ENCODE data around the gene KDM4C.
A peak's percentile ranks its signal among the peaks of the same experiment; 100 is the strongest.
"Not testable (repeated sequence)": the region's sequence is repeated elsewhere in the genome, so short reads cannot be mapped to it uniquely, and the experiment has no call there.

KDM4C gene

GRCh38 chr9:6806318-6806717 lies 48.5 kb downstream of the KDM4C start:
- not testable (repeated sequence) for H3K27ac Mint-ChIP-seq; H3K27me3 Mint-ChIP-seq; DNase-seq; H3K4me3 Mint-ChIP-seq; H3K9me3 Mint-ChIP-seq; H3K4me1 Mint-ChIP-seq (ENCODE audit: low read depth)
- H3K36me3 Mint-ChIP-seq (ENCODE audit: low read depth): peaks cover 48% of the 10 kb centered on the region

GRCh38 chr9:6807669-6808068 lies 49.9 kb downstream of the KDM4C start:
- not testable (repeated sequence) for H3K27ac Mint-ChIP-seq; H3K27me3 Mint-ChIP-seq; H3K4me1 Mint-ChIP-seq (ENCODE audit: low read depth); H3K9me3 Mint-ChIP-seq; DNase-seq; H3K4me3 Mint-ChIP-seq
- H3K36me3 Mint-ChIP-seq (ENCODE audit: low read depth): peaks cover 55% of the 10 kb centered on the region

- Mint-ChIP-seq H3K9me3 (no peaks in the 10 kb centered on the region), H3K4me3 (no peak overlapping the region), H3K27me3 (no peaks in the 10 kb centered on the region), H3K27ac (no peak overlapping the region), H3K4me1 (ENCODE audit: low read depth) (peaks cover 6% of the 10 kb centered on the region), H3K36me3 (ENCODE audit: low read depth) (peaks cover 42% of the 10 kb centered on the region)
- no peak for DNase-seq
Measured at GRCh38 chr9:6811436-6811835, 53.7 kb downstream of the KDM4C start.

DNA sequence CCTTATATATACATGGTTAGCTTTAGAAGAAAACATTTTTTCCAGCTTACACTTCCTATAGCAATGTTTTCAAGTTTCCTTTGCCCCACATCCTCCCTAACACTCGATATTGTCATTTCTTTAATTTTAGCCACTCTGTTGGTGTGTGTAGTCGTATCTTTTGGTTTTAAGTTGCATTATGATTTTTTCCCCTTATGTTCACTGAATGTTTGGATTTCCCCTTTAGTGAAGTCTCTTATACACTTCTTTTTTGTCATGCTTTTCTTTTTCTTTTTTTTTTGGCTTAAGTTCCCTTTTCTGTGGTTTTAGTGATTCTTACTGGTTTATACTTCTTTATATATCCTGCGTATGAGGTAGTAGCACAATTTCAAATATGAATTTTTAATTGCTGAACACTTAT lies 58.8 kb downstream of the KDM4C start:
- peaks cover 57% of the 10 kb centered on the region for H3K36me3 Mint-ChIP-seq (ENCODE audit: low read depth)
- no peak overlapping the region for H3K4me3 Mint-ChIP-seq
- H3K27ac Mint-ChIP-seq: peak overlapping the region; percentile 53

GRCh38 chr9:6818292-6818922 lies 60.6 kb downstream of the KDM4C start:
- H3K27ac Mint-ChIP-seq: no peak overlapping the region
- H3K4me1 Mint-ChIP-seq (ENCODE audit: low read depth): peaks cover 15% of the 10 kb centered on the region
- H3K27me3 Mint-ChIP-seq: no peaks in the 10 kb centered on the region
- no peak overlapping the region for H3K4me3 Mint-ChIP-seq
- no peak for DNase-seq
- peaks cover 63% of the 10 kb centered on the region for H3K36me3 Mint-ChIP-seq (ENCODE audit: low read depth)
- no peaks in the 10 kb centered on the region for H3K9me3 Mint-ChIP-seq

More for the DNA sequence above, 58.8 kb downstream of the KDM4C start:
- peaks cover 15% of the 10 kb centered on the region for H3K4me1 Mint-ChIP-seq (ENCODE audit: low read depth)
- H3K27me3 Mint-ChIP-seq: no peaks in the 10 kb centered on the region
- no peaks in the 10 kb centered on the region for H3K9me3 Mint-ChIP-seq
- no peak for DNase-seq

DNA sequence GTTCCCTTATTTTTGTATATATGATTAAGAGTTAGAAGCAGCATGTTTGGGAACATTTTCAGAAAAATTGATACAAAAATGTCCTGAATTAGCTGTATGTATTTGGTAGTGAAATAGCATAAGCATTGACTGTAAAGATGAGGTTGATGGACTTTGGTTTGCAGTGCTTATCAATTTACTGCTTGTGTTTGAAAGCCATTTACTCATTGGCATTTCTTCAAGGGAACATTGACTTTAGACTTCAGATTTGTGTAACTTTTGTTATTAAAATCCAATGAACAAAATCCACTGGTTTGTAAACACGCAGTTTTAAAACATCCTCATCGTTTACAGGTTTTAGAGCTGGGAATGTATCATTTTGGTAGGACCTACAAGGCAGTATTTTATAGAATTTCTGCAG lies 61.3 kb downstream of the KDM4C start:
- H3K27me3 Mint-ChIP-seq: no peaks in the 10 kb centered on the region
- no peak for DNase-seq
- H3K9me3 Mint-ChIP-seq: no peaks in the 10 kb centered on the region
- H3K36me3 Mint-ChIP-seq (ENCODE audit: low read depth): peaks cover 70% of the 10 kb centered on the region
- H3K4me3 Mint-ChIP-seq: no peak overlapping the region
- H3K27ac Mint-ChIP-seq: no peak overlapping the region
- H3K4me1 Mint-ChIP-seq (ENCODE audit: low read depth): peaks cover 15% of the 10 kb centered on the region

DNA sequence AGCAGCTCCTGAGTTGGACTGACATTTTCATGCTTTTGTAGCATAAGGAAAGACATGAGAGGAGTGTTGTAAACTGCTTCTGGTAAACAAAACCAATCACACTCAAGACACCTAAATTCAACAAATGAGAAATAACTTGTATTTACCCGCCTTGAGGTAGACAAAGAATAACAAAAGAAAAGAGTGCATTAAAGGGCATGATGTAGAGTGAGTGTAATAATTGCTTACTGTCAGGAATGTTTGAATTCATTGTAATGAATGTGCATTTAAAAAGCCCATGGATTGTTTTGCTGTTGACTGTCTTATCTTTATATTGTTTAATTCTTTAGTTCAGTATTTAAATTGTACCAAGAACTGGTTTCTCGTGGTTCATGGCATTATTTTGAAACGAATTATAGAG lies 61.8 kb downstream of the KDM4C start:
- no peak for DNase-seq
- no peak overlapping the region for H3K27ac Mint-ChIP-seq
- no peak overlapping the region for H3K4me3 Mint-ChIP-seq
- peaks cover 13% of the 10 kb centered on the region for H3K4me1 Mint-ChIP-seq (ENCODE audit: low read depth)
- no peaks in the 10 kb centered on the region for H3K27me3 Mint-ChIP-seq
- peaks cover 70% of the 10 kb centered on the region for H3K36me3 Mint-ChIP-seq (ENCODE audit: low read depth)
- H3K9me3 Mint-ChIP-seq: no peaks in the 10 kb centered on the region

GRCh38 chr9:6822696-6823095 lies 64.9 kb downstream of the KDM4C start:
- no peaks in the 10 kb centered on the region for H3K9me3 Mint-ChIP-seq
- peaks cover 13% of the 10 kb centered on the region for H3K4me1 Mint-ChIP-seq (ENCODE audit: low read depth)

GRCh38 chr9:6827439-6828145 lies 69.8 kb downstream of the KDM4C start:
- Mint-ChIP-seq H3K4me1 (ENCODE audit: low read depth) (peaks cover 13% of the 10 kb centered on the region), H3K36me3 (ENCODE audit: low read depth) (peaks cover 63% of the 10 kb centered on the region), H3K4me3 (no peak overlapping the region), H3K27ac (peak overlapping the region; percentile 58), H3K9me3 (peaks cover 5% of the 10 kb centered on the region), H3K27me3 (no peaks in the 10 kb centered on the region)
- no peak for DNase-seq

More at GRCh38 chr9:6822696-6823095, 64.9 kb downstream of the KDM4C start:
- Mint-ChIP-seq H3K36me3 (ENCODE audit: low read depth) (peaks cover 69% of the 10 kb centered on the region), H3K4me3 (no peak overlapping the region), H3K27ac (no peak overlapping the region), H3K27me3 (no peaks in the 10 kb centered on the region)
- no peak for DNase-seq

DNA sequence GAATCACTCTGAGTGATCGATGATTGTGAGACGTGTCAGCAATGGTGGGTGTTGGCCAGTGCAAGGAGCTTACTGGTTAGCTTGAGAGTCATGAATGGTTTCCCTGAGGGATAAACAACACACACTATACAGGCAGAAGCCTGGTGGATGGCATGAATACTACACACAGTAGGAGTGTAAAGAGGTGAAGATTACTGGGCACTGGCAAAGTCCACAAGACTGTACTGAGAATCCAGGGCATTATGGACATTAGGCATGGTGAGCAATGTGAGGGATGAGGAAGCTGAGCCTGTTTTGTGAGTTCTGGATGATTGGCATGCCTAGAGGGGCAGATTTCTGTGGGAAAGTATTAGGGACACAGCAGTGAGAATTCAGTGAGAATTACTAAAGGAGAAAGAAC lies 71.3 kb downstream of the KDM4C start:
- H3K9me3 Mint-ChIP-seq: peaks cover 5% of the 10 kb centered on the region
- H3K4me3 Mint-ChIP-seq: no peak overlapping the region
- peaks cover 60% of the 10 kb centered on the region for H3K36me3 Mint-ChIP-seq (ENCODE audit: low read depth)
- no peak for DNase-seq
- H3K4me1 Mint-ChIP-seq (ENCODE audit: low read depth): peaks cover 14% of the 10 kb centered on the region
- H3K27ac Mint-ChIP-seq: peak overlapping the region; percentile 34
- no peaks in the 10 kb centered on the region for H3K27me3 Mint-ChIP-seq

- DNase-seq: no peak
- H3K9me3 Mint-ChIP-seq: peaks cover 5% of the 10 kb centered on the region
- H3K4me3 Mint-ChIP-seq: no peak overlapping the region
- no peak overlapping the region for H3K27ac Mint-ChIP-seq
- H3K27me3 Mint-ChIP-seq: no peaks in the 10 kb centered on the region
- peaks cover 62% of the 10 kb centered on the region for H3K36me3 Mint-ChIP-seq (ENCODE audit: low read depth)
- H3K4me1 Mint-ChIP-seq (ENCODE audit: low read depth): peaks cover 14% of the 10 kb centered on the region
Measured at GRCh38 chr9:6829536-6829935, 71.8 kb downstream of the KDM4C start.

GRCh38 chr9:6833518-6834192 lies 75.9 kb downstream of the KDM4C start:
- Mint-ChIP-seq H3K36me3 (ENCODE audit: low read depth) (peaks cover 70% of the 10 kb centered on the region), H3K27ac (no peak overlapping the region), H3K9me3 (peaks cover 7% of the 10 kb centered on the region), H3K4me3 (no peak overlapping the region), H3K27me3 (no peaks in the 10 kb centered on the region), H3K4me1 (ENCODE audit: low read depth) (peaks cover 3% of the 10 kb centered on the region)
- DNase-seq: no peak

DNA sequence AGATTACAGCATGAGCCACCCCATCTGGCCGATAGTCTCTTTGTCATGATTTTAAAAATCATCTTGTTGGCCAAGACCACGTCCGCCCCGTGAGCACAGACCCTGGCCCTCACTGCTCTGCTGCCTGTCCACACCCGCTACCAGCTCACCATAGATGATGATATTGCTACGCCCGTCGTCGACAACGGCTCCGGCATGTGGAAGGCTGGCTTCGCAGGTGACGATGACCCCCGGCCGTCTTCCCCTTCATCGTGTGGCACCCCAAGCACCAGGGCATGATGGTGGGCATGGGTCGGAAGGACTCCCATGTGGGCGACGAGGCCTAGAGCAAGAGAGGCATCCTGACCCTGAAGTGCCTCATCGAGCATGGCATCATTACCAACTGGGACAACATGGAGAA lies 76.5 kb downstream of the KDM4C start:
- peaks cover 64% of the 10 kb centered on the region for H3K36me3 Mint-ChIP-seq (ENCODE audit: low read depth)
- H3K27me3 Mint-ChIP-seq: no peaks in the 10 kb centered on the region
- no peak overlapping the region for H3K27ac Mint-ChIP-seq
- no peak for DNase-seq
- peaks cover 1% of the 10 kb centered on the region for H3K4me1 Mint-ChIP-seq (ENCODE audit: low read depth)
- peaks cover 7% of the 10 kb centered on the region for H3K9me3 Mint-ChIP-seq
- H3K4me3 Mint-ChIP-seq: no peak overlapping the region

GRCh38 chr9:6838158-6838557 lies 80.4 kb downstream of the KDM4C start:
- Mint-ChIP-seq H3K27me3 (no peaks in the 10 kb centered on the region), H3K36me3 (ENCODE audit: low read depth) (peaks cover 48% of the 10 kb centered on the region), H3K4me3 (no peak overlapping the region), H3K4me1 (ENCODE audit: low read depth) (peaks cover 10% of the 10 kb centered on the region), H3K9me3 (peaks cover 2% of the 10 kb centered on the region), H3K27ac (no peak overlapping the region)
- DNase-seq: no peak

GRCh38 chr9:6842584-6842947 lies 84.8 kb downstream of the KDM4C start:
- Mint-ChIP-seq H3K4me3 (no peak overlapping the region), H3K27ac (no peak overlapping the region), H3K9me3 (no peaks in the 10 kb centered on the region), H3K27me3 (no peaks in the 10 kb centered on the region), H3K4me1 (ENCODE audit: low read depth) (peaks cover 11% of the 10 kb centered on the region), H3K36me3 (ENCODE audit: low read depth) (peaks cover 36% of the 10 kb centered on the region)
- no peak for DNase-seq

All from activated T-cell treated with anti-CD3 and anti-CD28 coated beads, Interleukin-2, amount 50 U/mL, for 24 hours (primary cell).